Measurements from ENCODE around the gene SNRNP70. TPM values are rescaled to one million over a fixed set of nuclear protein-coding genes. Genes with fewer than 3 reads are reported as not detected.
"Not testable (repeated sequence)": the region's sequence is repeated elsewhere in the genome, so short reads cannot be mapped to it uniquely, and the experiment has no call there.

Gene SNRNP70
- total and polyA plus RNA-seq, 2 of the 13 experiments (the other 11 are each of a cell fraction or from before 2014, with no cell fraction given) = 150 to 210 TPM

DNA sequence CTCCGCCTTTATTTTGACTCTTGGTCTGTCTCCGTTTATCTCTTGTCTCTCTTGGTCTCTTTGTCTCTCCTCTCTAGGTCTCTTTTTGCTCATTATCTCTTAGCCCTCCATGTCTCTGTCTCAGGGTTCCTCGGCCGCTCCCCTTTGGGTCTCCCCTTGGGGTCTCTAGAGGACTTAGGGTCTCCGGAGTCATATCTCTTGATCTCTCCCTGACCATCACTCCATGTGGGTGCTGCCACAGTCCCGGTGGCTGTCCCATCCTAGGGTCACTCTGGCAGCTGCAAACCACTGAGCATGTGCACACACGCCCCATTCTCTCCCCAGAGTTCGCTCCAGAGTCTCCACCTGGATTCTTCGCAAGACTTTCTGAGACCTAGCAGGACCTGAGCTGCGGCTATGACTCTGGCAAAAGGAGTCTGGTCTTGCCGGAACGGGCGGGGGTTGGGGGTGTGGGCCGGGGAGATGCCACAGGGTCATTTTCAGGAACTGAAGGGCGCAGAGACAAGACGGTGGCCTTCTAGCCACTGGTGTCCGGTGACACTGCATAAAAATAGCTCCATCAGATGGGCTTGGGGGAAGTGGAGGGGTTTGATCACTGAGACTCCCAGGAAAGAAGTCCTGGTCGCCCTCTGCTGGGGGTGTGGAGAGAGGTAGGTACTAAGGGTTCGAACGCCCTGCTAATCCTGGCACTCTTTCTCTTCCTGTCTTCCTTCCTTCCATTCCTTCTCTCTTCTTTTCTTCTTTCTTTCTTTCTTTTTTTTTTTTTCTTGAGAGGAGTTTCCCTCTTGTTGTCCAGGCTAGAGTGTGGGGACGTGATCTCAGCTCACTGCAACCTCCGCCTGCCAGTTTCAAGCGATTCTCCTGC, 11.5 kb upstream of the SNRNP70 start:
- Histone ChIP-seq H3K9me3 (ENCODE audit: low read length) (no peaks in the 10 kb centered on the region), H3K4me2 (ENCODE audit: low read depth, low read length) (no peak overlapping the region), H2AFZ (ENCODE audit: low read length) (no peak overlapping the region), H3K36me3 (replicated peaks in 1 of 2; ENCODE audit: control insufficient read depth in 1 of 2, insufficient read depth in 2 of 2, low read length in 2 of 2) (no peaks in the 10 kb centered on the region), H3K9ac (ENCODE audit: insufficient read depth, low read depth, low read length) (no peak overlapping the region), H3K79me2 (ENCODE audit: insufficient read depth, low read length) (no peaks in the 10 kb centered on the region), H3K27me3 (ENCODE audit: control insufficient read depth in 1 of 2, insufficient read depth in 2 of 2, low read length in 2 of 2) (peaks cover 2 to 23% of the 10 kb centered on the region in 2 experiments), H3K4me1 (ENCODE audit: insufficient read depth, low read length) (no peaks in the 10 kb centered on the region), H3K27ac (ENCODE audit: extremely low read length, insufficient read depth, low read length) (no peak overlapping the region), H3K4me3 (replicated peaks in 1 of 3; ENCODE audit: insufficient read depth in 1 of 3, low read depth in 2 of 3, low read length in 3 of 3) (no peak overlapping the region), H4K20me1 (ENCODE audit: insufficient read depth, low read length) (no peaks in the 10 kb centered on the region)
- intact Hi-C loops (cut with micrococcal nuclease; ENCODE audit: unreplicated experiment) = no loop called here
- TF ChIP-seq ZNF230 (CRISPR knock-in tag; IDR thresholded peaks at IDR 0.05) = no peak
- TF ChIP-seq, protein P1, sequence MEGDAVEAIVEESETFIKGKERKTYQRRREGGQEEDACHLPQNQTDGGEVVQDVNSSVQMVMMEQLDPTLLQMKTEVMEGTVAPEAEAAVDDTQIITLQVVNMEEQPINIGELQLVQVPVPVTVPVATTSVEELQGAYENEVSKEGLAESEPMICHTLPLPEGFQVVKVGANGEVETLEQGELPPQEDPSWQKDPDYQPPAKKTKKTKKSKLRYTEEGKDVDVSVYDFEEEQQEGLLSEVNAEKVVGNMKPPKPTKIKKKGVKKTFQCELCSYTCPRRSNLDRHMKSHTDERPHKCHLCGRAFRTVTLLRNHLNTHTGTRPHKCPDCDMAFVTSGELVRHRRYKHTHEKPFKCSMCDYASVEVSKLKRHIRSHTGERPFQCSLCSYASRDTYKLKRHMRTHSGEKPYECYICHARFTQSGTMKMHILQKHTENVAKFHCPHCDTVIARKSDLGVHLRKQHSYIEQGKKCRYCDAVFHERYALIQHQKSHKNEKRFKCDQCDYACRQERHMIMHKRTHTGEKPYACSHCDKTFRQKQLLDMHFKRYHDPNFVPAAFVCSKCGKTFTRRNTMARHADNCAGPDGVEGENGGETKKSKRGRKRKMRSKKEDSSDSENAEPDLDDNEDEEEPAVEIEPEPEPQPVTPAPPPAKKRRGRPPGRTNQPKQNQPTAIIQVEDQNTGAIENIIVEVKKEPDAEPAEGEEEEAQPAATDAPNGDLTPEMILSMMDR (CRISPR knock-in tag; IDR thresholded peaks at IDR 0.05) = peak; percentile 47; the same call in 1 of the 2 replicates
- ATAC-seq = peak; percentile 75
- DNase-seq (ENCODE audit: low spot score) = peak; percentile 32
- WGBS (ENCODE audit: low lambda C conversion rate) = 33% methylated on average over 15 of the region's 23 CpGs
- peak; percentile 46 for FAIRE-seq
- in situ Hi-C loops (cut with HindIII; ENCODE audit: extremely low pct_ligation_motif_present, low pct_unique_long_range_greater_than_20kb) = no loop called here
- CTCF ChIA-PET (ENCODE audit: low intra/inter-chr PET ratio, low total read pairs) = no interaction called here
- POLR2A ChIA-PET = no interaction called here
- BruUV-seq (replicated peaks) = no TSS peak

DNA sequence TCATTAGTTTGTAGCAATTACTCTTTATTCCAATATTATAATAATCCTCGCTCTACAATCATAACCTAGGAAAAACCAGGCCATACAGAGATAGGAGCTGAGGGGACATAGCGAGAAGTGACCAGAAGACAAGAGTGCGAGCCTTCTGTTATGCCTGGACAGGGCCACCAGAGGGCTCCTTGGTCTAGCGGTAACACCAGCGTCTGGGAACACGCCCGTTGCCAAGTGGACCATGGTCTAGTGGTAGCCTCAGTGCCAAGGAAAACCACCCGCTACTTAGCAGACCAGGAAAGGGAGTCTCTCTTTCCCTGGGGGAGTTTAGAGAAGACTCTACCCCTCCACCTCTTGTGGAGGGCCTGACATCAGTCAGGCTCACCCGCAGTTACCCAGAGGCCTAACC, 10.4 kb upstream of the SNRNP70 start:
- WGBS (ENCODE audit: low lambda C conversion rate) = 8% methylated on average over 8 of the region's 9 CpGs
- peak; percentile 46 for FAIRE-seq
- TF ChIP-seq, protein P2, sequence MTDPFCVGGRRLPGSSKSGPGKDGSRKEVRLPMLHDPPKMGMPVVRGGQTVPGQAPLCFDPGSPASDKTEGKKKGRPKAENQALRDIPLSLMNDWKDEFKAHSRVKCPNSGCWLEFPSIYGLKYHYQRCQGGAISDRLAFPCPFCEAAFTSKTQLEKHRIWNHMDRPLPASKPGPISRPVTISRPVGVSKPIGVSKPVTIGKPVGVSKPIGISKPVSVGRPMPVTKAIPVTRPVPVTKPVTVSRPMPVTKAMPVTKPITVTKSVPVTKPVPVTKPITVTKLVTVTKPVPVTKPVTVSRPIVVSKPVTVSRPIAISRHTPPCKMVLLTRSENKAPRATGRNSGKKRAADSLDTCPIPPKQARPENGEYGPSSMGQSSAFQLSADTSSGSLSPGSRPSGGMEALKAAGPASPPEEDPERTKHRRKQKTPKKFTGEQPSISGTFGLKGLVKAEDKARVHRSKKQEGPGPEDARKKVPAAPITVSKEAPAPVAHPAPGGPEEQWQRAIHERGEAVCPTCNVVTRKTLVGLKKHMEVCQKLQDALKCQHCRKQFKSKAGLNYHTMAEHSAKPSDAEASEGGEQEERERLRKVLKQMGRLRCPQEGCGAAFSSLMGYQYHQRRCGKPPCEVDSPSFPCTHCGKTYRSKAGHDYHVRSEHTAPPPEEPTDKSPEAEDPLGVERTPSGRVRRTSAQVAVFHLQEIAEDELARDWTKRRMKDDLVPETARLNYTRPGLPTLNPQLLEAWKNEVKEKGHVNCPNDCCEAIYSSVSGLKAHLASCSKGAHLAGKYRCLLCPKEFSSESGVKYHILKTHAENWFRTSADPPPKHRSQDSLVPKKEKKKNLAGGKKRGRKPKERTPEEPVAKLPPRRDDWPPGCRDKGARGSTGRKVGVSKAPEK (CRISPR knock-in tag; IDR thresholded peaks at IDR 0.05; ENCODE audit: borderline replicate concordance) = peak; percentile 50; the same call in 1 of the 2 replicates
- TF ChIP-seq, protein P3, sequence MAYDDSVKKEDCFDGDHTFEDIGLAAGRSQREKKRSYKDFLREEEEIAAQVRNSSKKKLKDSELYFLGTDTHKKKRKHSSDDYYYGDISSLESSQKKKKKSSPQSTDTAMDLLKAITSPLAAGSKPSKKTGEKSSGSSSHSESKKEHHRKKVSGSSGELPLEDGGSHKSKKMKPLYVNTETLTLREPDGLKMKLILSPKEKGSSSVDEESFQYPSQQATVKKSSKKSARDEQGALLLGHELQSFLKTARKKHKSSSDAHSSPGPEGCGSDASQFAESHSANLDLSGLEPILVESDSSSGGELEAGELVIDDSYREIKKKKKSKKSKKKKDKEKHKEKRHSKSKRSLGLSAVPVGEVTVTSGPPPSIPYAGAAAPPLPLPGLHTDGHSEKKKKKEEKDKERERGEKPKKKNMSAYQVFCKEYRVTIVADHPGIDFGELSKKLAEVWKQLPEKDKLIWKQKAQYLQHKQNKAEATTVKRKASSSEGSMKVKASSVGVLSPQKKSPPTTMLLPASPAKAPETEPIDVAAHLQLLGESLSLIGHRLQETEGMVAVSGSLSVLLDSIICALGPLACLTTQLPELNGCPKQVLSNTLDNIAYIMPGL (CRISPR knock-in tag; IDR thresholded peaks at IDR 0.05; ENCODE audit: borderline replicate concordance in 1 of 2, low read depth in 1 of 2) = peak in 1 of 2 experiments; percentile 52; a peak in 1 of 4 replicates
- TF ChIP-seq KDM2A (CRISPR knock-in tag; IDR thresholded peaks at IDR 0.05; ENCODE audit: borderline replicate concordance, low read depth) (peak; percentile 47; the same call in 1 of the 2 replicates), SMC3 (IDR thresholded peaks at IDR 0.05; ENCODE audit: low read length) (peak; percentile 62)
- TF ChIP-seq, protein P4, sequence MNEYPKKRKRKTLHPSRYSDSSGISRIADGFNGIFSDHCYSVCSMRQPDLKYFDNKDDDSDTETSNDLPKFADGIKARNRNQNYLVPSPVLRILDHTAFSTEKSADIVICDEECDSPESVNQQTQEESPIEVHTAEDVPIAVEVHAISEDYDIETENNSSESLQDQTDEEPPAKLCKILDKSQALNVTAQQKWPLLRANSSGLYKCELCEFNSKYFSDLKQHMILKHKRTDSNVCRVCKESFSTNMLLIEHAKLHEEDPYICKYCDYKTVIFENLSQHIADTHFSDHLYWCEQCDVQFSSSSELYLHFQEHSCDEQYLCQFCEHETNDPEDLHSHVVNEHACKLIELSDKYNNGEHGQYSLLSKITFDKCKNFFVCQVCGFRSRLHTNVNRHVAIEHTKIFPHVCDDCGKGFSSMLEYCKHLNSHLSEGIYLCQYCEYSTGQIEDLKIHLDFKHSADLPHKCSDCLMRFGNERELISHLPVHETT (CRISPR knock-in tag; conservative IDR thresholded peaks at IDR 0.05) = 0 out of 2 replicates have a peak, but pooled peaks have one; percentile 34

More for the DNA sequence above, 10.4 kb upstream of the SNRNP70 start:
- in situ Hi-C loops (cut with HindIII; ENCODE audit: extremely low pct_ligation_motif_present, low pct_unique_long_range_greater_than_20kb); H3K9me3 ChIP-seq (ENCODE audit: low read length); H3K9ac ChIP-seq (ENCODE audit: insufficient read depth, low read depth, low read length); ATAC-seq; H3K4me1 ChIP-seq (ENCODE audit: insufficient read depth, low read length); intact Hi-C loops (cut with micrococcal nuclease; ENCODE audit: unreplicated experiment); H3K4me3 ChIP-seq (replicated peaks in 1 of 3; ENCODE audit: insufficient read depth in 1 of 3, low read depth in 2 of 3, low read length in 3 of 3); H3K79me2 ChIP-seq (ENCODE audit: insufficient read depth, low read length); POLR2A ChIA-PET; BruUV-seq (replicated peaks); H3K4me2 ChIP-seq (ENCODE audit: low read depth, low read length); H2AFZ ChIP-seq (ENCODE audit: low read length); H4K20me1 ChIP-seq (ENCODE audit: insufficient read depth, low read length); H3K36me3 ChIP-seq (replicated peaks in 1 of 2; ENCODE audit: control insufficient read depth in 1 of 2, insufficient read depth in 2 of 2, low read length in 2 of 2); H3K27ac ChIP-seq (ENCODE audit: extremely low read length, insufficient read depth, low read length): not testable (repeated sequence)
- DNase-seq (ENCODE audit: low spot score) = peak; percentile 20
- CTCF ChIA-PET (ENCODE audit: low intra/inter-chr PET ratio, low total read pairs) = interaction anchor here (0.8 kb wide), 1 partner anchor 133 kb away, joined by 3 read pairs; no protein-coding TSS in a partner anchor
- H3K27me3 ChIP-seq (ENCODE audit: control insufficient read depth in 1 of 2, insufficient read depth in 2 of 2, low read length in 2 of 2) = peaks cover 2 to 22% of the 10 kb centered on the region in 2 experiments
